Sigmoid colon (tissue), 7 donors: ENCODE data around the gene ZNF581. TPM values are rescaled to one million over a fixed set of nuclear protein-coding genes. Genes with fewer than 3 reads are reported as not detected.
A peak's percentile ranks its signal among the peaks of the same experiment; 100 is the strongest.

Source experiments
- DNase-seq: peaks from one replicate; pipeline ENCODE4 v3.0.0-alpha.2; 2019
- H3K27ac ChIP-seq, 4 donors: fragments of 200-600 bp; sonication (generic); one replicate each; pipeline ENCODE4 v1.5.1; 2016 to 2019; ENCODE audit warnings: mild to moderate bottlenecking in 1 of 4
- H3K27me3 ChIP-seq, 3 donors: fragments of 200-600 bp; sonication (generic); one replicate each; pipeline ENCODE4 v1.5.1; 2019; ENCODE audit warnings: mild to moderate bottlenecking in 1 of 3
- H3K36me3 ChIP-seq, 4 donors: fragments of 200-600 bp; sonication (generic); one replicate each; pipeline ENCODE4 v1.5.1; 2016 to 2019
- H3K4me1 ChIP-seq, 4 donors: fragments of 200-600 bp; sonication (generic); one replicate each; pipeline ENCODE4 v1.5.1; 2017 to 2019
- H3K4me3 ChIP-seq, 4 donors: fragments of 200-600 bp; sonication (generic); one replicate each; pipeline ENCODE4 v1.5.1; 2017 to 2019; ENCODE audit warnings: mild to moderate bottlenecking in 2 of 4, moderate library complexity in 1 of 4
- H3K9me3 ChIP-seq, 4 donors: fragments of 200-600 bp in 3 of 4; sonication (generic) in 3 of 4; one replicate each; pipeline versions ENCODE4 v1.5.1 to v1.6.1; 2013 to 2019
- EP300 ChIP-seq, 4 donors: sonication (generic); formaldehyde crosslinking; IDR thresholded peaks; one replicate each; pipeline ENCODE4 v1.6.1; 2017; ENCODE audit warnings: antibody characterized with exemption in 4 of 4
- POLR2A ChIP-seq, 2 donors: fragments of 450-650 bp; IDR thresholded peaks; one replicate each; pipeline ENCODE4 v1.6.1; 2016; ENCODE audit warnings: antibody characterized with exemption in 2 of 2, mild to moderate bottlenecking in 2 of 2, moderate library complexity in 2 of 2
- POLR2AphosphoS5 ChIP-seq, 4 donors: sonication (generic); formaldehyde crosslinking; IDR thresholded peaks; one replicate each; pipeline ENCODE4 v1.6.1; 2017; ENCODE audit warnings: antibody characterized with exemption in 4 of 4
- WGBS, 2 donors: extraction: QIAGEN DNeasy Blood & Tissue Kit; methylation state at CpG; one replicate each; pipeline ENCODE4 v1.1.7; 2013; 5-methylcytosine and 5-hydroxymethylcytosine counted together
- intact Hi-C: fragments of 100-400 bp; cut with DNase I; formaldehyde crosslinking; loops from one replicate; pipeline ENCODE4 v1.15.1; 2023
- polyA plus RNA-seq, 3 donors: library from polyadenylated mRNA; stranded (reverse); fragments of 200-250 nt; gene quantifications; one replicate each; pipeline ENCODE4 v1.2.3, GENCODE V29; 2013
- total RNA-seq, 4 donors: library from RNA; depleted of rRNA; stranded (reverse); fragments of >200 nt; gene quantifications; one replicate each; pipeline ENCODE4 v1.1.0, GENCODE V29; 2016
- TF ChIP-seq, protein P1 (sequence below), 4 experiments: fragments of 450-650 bp in 3 of 4; fragments of 200-600 bp in 1 of 4; IDR thresholded peaks; one replicate each; pipeline ENCODE4 v1.5.1; 2016 to 2019; ENCODE audit warnings: antibody characterized with exemption in 4 of 4, mild to moderate bottlenecking in 3 of 4, moderate library complexity in 2 of 4
- donor health status: healthy with polysubstance abuse.
- donor health status: Bipolar disorder and iron deficiency.
- donor health status: healthy.

Gene ZNF581
- total and polyA plus RNA-seq, 7 donors, result 17.1 to 43.2 (median 23.4) TPM

DNA sequence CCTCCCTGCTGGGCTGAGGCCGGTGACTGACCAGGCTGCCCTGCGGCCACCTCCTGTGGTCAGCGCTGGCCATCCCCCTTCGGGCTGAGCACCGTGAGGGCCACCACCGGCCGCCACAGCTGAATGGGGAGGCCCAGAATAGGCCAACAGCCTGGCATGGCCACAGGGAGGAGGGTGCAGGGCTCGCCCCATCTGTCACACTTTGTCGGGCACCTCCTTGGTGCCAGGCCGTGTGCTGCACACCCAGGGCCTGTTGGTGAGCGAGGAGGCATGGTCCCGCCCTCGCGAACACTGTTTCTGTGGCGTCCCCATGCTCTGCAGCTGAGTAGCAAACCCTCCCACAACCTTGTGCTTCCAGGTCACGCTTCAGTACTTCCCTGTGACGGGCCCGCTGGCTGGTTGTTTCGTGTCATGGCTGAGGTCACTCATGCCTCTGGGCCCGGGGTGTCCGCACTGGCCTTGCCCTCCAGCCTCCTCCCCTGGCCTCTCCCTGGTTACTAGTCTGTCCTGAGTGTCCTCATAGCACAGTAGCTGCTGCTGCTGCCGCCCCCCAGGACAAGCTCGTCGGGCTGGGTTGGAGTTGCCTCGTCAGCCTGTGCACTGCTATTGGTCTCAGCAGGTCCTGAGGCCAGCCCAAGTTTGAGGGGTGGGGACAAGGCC, 46.8 kb downstream of the ZNF581 start:
- whole genome bisulfite sequencing, 2 donors, result 93 to 96% methylated on average over 25 of the region's 25 CpGs
- peaks cover 0 to 7% (median 0%) of the 10 kb centered on the region in 4 donors for H3K4me1 ChIP-seq
- no peak overlapping the region for H3K27ac ChIP-seq
- no peak for TF ChIP-seq EP300 (IDR thresholded peaks at IDR 0.05)
- TF ChIP-seq, protein P1, sequence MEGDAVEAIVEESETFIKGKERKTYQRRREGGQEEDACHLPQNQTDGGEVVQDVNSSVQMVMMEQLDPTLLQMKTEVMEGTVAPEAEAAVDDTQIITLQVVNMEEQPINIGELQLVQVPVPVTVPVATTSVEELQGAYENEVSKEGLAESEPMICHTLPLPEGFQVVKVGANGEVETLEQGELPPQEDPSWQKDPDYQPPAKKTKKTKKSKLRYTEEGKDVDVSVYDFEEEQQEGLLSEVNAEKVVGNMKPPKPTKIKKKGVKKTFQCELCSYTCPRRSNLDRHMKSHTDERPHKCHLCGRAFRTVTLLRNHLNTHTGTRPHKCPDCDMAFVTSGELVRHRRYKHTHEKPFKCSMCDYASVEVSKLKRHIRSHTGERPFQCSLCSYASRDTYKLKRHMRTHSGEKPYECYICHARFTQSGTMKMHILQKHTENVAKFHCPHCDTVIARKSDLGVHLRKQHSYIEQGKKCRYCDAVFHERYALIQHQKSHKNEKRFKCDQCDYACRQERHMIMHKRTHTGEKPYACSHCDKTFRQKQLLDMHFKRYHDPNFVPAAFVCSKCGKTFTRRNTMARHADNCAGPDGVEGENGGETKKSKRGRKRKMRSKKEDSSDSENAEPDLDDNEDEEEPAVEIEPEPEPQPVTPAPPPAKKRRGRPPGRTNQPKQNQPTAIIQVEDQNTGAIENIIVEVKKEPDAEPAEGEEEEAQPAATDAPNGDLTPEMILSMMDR (IDR thresholded peaks at IDR 0.05), result no peak
- TF ChIP-seq POLR2AphosphoS5 (IDR thresholded peaks at IDR 0.05), result no peak
- TF ChIP-seq POLR2A (IDR thresholded peaks at IDR 0.05), result no peak
- intact Hi-C loops, result no loop called here
- H3K36me3 ChIP-seq, result peaks cover 42 to 98% (median 64%) of the 10 kb centered on the region in 4 donors
- no peak overlapping the region for H3K4me3 ChIP-seq
- no peaks in the 10 kb centered on the region for H3K27me3 ChIP-seq
- H3K9me3 ChIP-seq, result no peaks in the 10 kb centered on the region
- DNase-seq, result peak; percentile 58

DNA sequence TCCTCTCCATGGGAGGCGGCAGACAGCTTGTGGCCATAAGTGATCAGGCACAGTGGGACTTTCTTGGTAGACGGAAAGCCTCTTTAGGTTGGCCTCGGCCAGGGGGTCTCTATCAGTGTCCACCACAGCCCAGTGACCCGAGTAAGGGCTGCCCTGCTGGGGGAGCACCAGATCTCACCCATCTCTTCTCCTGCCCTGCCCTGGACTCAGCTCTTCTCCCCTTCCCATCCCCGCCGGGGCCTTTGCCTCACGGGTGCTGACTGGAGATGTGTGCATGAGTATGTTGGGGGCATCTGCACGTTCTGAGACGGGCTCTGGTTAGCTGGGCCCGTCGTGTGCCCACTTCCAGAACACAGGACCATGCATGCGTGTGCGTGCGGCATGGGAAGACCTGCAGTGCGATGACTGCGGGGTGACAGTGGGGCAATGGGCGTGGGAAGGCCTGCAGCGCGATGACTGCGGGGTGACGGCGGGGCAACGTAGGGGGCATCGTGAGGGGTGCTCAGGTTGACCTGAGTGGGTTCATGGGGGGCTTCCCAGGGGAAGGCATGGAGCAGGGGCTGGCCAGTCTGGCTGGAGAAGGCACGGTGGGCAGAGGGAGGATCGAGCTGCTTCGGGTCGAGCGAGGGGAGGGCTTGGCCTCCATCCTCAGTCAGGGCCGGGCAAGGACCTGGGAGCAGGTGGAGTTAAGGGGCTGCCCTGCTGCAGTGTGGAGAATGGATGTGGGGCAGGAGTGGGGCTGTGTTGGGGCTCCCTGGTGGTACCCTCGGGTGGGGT, 47.5 kb downstream of the ZNF581 start:
- H3K4me3 ChIP-seq, result no peak overlapping the region
- H3K27ac ChIP-seq, result no peak overlapping the region
- TF ChIP-seq, protein P1 (IDR thresholded peaks at IDR 0.05), result no peak
- no peak for TF ChIP-seq POLR2A (IDR thresholded peaks at IDR 0.05)
- TF ChIP-seq EP300 (IDR thresholded peaks at IDR 0.05), result no peak
- no peak for TF ChIP-seq POLR2AphosphoS5 (IDR thresholded peaks at IDR 0.05)
- intact Hi-C loops, result no loop called here
- peak; percentile 56 for DNase-seq
- WGBS, 2 donors, result 93 to 94% methylated on average over 31 of the region's 31 CpGs
- no peaks in the 10 kb centered on the region for H3K27me3 ChIP-seq
- H3K4me1 ChIP-seq, result peaks cover 0 to under 1% (median 0%) of the 10 kb centered on the region in 4 donors
- no peaks in the 10 kb centered on the region for H3K9me3 ChIP-seq
- peaks cover 36 to 98% (median 61%) of the 10 kb centered on the region in 4 donors for H3K36me3 ChIP-seq

DNA sequence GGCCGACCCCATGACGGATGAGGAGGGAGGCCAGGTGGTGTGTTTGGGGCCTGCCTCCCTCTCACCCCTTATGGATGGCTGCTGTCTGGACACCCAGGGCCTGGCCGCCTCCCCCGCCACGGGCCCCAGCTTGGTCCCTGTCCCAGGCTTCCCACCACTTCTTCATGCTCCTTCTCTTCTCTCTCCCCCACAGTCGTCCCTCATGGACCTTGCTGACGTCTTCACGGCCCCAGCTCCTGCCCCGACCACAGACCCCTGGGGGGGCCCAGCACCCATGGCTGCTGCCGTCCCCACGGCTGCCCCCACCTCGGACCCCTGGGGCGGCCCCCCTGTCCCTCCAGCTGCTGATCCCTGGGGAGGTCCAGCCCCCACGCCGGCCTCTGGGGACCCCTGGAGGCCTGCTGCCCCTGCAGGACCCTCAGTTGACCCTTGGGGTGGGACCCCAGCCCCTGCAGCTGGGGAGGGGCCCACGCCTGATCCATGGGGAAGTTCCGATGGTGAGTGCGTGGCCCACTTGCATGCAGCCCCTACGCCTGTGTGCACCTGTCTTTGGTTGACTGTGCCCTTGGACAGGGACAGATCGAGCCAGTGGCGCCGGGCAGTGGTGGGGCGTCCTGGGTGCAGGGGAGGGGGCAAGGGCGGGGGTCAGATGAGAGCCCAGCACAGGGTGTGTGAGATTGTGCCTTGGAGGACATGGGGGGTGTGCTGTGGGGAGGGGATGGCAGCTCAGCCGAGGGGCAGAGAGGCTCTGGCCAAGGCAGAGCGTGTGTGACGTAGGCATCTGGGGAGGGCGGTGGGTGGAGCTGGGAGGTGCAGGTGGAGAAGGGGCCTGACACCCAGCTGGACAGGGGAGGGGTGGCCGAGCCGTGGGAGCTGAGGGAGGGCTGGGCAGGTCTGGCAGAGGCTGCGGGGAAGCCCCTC, 48.4 kb downstream of the ZNF581 start:
- no peaks in the 10 kb centered on the region for H3K4me1 ChIP-seq
- peaks cover 36 to 98% (median 60%) of the 10 kb centered on the region in 4 donors for H3K36me3 ChIP-seq
- 92 to 94% methylated on average over 31 of the region's 31 CpGs for WGBS, 2 donors
- no peak overlapping the region for H3K4me3 ChIP-seq
- no peaks in the 10 kb centered on the region for H3K9me3 ChIP-seq
- peak; percentile 56 for DNase-seq
- no peaks in the 10 kb centered on the region for H3K27me3 ChIP-seq
- TF ChIP-seq EP300 (IDR thresholded peaks at IDR 0.05) (no peak), POLR2AphosphoS5 (IDR thresholded peaks at IDR 0.05) (no peak), POLR2A (IDR thresholded peaks at IDR 0.05) (no peak)
- TF ChIP-seq, protein P1 (IDR thresholded peaks at IDR 0.05), result no peak
- intact Hi-C loops, result no loop called here
- no peak overlapping the region for H3K27ac ChIP-seq

DNA sequence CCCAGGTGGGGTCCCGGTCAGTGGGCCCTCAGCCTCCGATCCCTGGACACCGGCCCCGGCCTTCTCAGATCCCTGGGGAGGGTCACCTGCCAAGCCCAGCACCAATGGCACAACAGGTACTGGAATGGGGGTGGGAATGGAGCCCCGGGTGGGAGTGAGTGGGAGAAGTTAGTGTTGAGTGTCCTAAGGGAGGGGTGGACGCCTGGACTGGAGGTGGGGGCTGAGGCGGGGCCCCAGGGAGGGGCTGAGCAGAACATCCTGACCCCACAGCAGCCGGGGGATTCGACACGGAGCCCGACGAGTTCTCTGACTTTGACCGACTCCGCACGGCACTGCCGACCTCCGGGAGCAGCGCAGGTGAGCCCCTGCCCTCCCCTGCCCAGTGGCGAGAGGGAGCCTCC, 49.2 kb downstream of the ZNF581 start:
- H3K9me3 ChIP-seq, result no peaks in the 10 kb centered on the region
- no peak overlapping the region for H3K27ac ChIP-seq
- no peaks in the 10 kb centered on the region for H3K27me3 ChIP-seq
- DNase-seq, result peak; percentile 56
- TF ChIP-seq, protein P1 (IDR thresholded peaks at IDR 0.05), result no peak
- no peak for TF ChIP-seq EP300 (IDR thresholded peaks at IDR 0.05)
- no peak for TF ChIP-seq POLR2A (IDR thresholded peaks at IDR 0.05)
- no peak for TF ChIP-seq POLR2AphosphoS5 (IDR thresholded peaks at IDR 0.05)
- H3K4me1 ChIP-seq, result no peaks in the 10 kb centered on the region
- 94 to 95% methylated on average over 19 of the region's 19 CpGs for WGBS, 2 donors
- peaks cover 36 to 99% (median 58%) of the 10 kb centered on the region in 4 donors for H3K36me3 ChIP-seq
- intact Hi-C loops, result no loop called here
- H3K4me3 ChIP-seq, result no peak overlapping the region
